ENCODE data around the gene NIBAN1.
"Not testable (repeated sequence)": the region's sequence is repeated elsewhere in the genome, so short reads cannot be mapped to it uniquely, and the experiment has no call there.

Gene NIBAN1

GRCh38 chr1:184972315-184973055 lies 1.8 kb downstream of the NIBAN1 start:
- DNase-seq (ENCODE audit: low read depth), result no peak

- no peak for DNase-seq (ENCODE audit: low read depth)
These were observed 2.6 kb downstream of the NIBAN1 start for GRCh38 chr1:184971522-184972265.

DNA sequence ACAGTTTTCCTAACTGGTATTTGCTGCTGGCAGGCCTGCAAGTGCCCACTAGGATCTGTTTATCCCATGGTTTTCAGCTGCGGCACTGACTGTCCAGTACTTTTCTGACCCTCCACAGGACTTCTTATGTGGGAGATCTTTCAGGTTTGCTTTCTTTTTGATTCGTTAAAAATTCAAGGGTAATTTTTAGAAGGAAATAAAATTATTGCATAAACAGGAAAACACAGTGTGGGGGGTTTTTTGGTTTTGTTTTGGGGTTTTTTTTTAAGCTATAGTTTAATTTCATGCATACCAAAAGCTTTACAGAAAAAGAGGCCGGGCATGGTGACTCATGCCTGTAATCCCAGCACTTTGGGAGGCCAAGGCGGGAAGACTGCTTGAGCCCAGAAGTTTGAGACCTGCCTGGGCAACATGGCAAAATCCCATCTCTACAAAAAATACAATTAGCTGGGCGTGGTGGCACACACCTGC lies 3.6 kb downstream of the NIBAN1 start:
- no peak for DNase-seq (ENCODE audit: low read depth)

DNA sequence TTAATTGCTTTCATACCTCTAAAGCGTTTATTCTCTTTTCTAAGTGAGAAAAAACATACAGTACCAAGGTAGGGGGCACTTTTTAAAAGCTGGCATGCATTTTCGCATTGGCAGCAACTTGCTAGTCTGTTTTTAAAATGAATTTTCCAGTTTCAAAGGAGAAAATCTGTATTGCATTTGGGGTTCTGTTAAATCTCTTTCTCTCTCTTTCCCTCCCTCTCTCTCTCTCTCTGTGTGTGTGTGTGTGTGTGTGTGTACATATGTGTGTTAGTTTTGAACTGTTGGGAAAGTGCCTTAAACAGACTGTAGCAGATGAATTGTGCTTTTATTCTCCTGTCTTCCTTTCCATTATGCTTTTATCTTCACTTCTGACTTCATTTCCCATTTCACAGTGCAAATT lies 7.3 kb downstream of the NIBAN1 start:
- no peak for DNase-seq (ENCODE audit: low read depth)

- DNase-seq (ENCODE audit: low read depth), result no peak
These were observed 8.1 kb downstream of the NIBAN1 start for GRCh38 chr1:184965944-184966860.

GRCh38 chr1:184965439-184965838 lies 8.9 kb downstream of the NIBAN1 start:
- no peak for DNase-seq (ENCODE audit: low read depth)

GRCh38 chr1:184959626-184960025 lies 14.7 kb downstream of the NIBAN1 start:
- no peak for DNase-seq (ENCODE audit: low read depth)

DNA sequence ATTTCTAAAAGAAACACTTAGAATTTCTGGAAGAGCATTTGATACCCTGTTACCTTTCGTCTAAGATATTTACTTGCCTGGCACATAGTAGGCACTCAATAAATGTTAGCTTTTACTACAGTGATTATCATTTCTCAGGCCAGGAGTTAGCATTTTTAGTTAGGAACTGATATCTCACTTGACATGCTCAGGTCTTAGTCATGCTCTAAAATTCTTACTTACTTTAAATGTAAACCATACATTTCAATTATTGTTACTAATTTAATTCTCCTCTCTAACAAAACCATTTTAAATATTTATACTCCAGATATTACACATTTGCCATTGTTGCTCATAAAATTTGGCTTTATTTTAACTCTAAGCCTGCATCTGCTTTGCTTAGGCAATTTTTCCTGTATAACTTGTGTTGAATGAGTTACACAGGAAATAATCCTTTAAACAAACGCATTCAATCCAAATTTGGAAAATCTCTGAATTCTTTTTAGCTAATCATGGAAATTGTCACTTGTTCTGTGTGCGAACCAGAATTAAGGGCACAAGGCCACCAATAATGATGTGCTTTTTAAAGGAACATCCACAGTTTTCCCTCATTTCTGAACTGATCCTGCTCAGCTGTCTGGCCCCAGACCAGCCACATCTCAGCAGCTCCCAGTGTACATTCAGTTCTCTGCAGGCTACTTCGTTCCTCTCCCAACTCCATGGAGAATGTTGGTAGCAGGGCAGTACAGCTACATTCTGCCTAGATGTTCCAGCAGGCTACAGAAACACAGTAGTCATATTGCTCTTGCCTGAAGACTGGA lies 15.6 kb downstream of the NIBAN1 start:
- DNase-seq (ENCODE audit: low read depth), result no peak

DNA sequence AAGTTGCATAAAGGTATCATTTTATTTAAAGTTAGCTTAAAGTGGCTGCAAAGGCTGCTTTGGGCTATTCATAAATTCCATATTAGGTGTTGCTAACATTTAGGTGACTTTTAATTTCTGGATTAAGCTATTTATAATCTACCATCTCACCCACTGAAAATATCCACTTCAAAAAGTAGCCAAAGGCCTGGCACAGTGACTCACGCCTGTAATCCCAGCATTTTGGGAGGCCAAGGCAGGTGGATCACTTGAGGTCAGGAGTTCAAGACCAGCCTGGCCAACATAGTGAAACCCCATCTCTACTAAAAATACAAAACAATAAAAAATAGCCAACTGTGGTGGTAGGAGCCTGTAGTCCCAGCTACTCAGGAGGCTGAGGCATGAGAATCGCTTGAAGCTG lies 16.4 kb downstream of the NIBAN1 start:
- not testable (repeated sequence) for DNase-seq (ENCODE audit: low read depth)

DNA sequence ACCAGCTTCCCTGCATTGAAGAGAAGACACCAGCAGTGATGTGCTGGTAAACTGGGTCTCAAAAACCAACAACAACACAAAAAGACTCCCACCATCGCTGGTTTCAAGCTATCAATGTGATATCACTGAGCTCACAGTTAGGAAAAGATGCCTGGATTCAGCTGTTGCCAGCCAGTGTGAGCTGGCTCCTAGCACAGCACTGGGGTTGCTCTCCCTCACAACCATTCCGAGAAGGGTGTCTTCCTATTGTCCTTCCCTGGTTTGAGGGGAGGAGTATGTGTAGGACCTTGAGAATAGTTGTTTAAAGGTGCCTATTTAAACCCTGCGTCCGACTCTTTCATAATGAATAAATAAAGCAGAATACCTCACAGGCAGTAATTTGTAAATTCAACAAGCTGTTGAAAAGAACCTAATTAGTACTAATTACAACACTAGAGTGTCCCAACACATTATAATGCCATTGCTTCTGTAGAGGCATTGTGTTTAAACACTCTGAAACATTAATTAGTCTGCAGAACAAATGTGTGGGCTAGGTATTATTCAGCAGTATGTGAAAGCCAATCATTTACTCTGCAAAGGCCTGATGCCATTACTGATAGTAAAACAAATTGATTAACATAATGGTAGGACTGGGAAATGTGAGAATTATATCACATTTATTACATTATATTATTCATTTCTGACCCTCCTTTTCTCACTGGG lies 17.2 kb downstream of the NIBAN1 start:
- DNase-seq (ENCODE audit: low read depth), result no peak

- DNase-seq (ENCODE audit: low read depth), result no peak
These were observed 19.9 kb downstream of the NIBAN1 start for GRCh38 chr1:184954232-184954995.

DNA sequence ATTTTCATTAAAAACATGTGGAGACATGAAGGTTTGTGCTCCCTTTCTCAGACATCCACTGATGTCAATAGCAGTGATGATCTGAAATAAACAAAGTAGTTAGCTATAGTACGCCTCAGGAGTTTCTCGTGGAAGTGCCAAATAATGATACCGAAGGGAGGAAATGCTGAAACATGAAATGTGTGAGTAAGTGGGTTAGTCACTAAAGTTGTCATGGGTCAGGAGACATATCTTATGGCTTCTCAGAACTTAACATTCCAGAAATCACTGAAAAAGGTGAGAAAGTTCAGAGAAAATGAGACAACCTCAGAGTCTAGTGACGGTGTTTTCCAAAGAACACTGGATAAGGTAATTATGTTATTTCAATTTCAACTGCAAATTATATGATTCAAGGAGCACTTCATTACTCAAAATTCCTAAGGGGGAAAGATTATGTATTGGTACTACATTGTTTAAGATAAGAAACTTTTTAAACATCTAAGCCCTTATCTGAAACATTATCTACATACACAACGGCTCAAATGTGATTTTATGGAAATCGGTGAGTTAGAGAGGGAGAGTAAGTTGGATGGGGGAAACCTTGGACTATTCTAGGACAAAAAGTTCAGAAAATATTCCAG lies 20.6 kb downstream of the NIBAN1 start:
- DNase-seq (ENCODE audit: low read depth), result no peak

- DNase-seq (ENCODE audit: low read depth), result no peak
These were observed 21.9 kb downstream of the NIBAN1 start for GRCh38 chr1:184952428-184952827.

GRCh38 chr1:184951788-184952187 lies 22.5 kb downstream of the NIBAN1 start:
- no peak for DNase-seq (ENCODE audit: low read depth)

DNA sequence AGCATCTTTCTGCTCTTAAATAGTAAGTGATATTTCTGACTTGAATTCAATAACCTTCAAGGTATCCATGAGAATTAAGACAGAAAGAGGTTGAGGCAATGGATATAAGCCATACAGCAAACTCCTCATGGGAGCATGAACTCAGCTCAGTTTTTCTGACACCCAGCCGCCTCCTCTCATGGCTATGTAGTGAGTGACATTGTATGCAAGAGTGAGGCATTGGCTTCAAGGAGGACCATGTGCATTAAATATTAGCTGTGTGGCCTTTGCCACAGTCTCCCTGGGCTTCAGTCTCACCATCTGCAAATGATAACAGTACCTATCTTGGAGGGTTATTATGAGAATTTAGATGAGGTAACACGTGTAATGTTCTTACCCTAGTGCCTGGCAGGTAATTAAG lies 23.4 kb downstream of the NIBAN1 start:
- no peak for DNase-seq (ENCODE audit: low read depth)

- no peak for DNase-seq (ENCODE audit: low read depth)
These were observed 24.1 kb downstream of the NIBAN1 start for GRCh38 chr1:184950227-184950626.

DNA sequence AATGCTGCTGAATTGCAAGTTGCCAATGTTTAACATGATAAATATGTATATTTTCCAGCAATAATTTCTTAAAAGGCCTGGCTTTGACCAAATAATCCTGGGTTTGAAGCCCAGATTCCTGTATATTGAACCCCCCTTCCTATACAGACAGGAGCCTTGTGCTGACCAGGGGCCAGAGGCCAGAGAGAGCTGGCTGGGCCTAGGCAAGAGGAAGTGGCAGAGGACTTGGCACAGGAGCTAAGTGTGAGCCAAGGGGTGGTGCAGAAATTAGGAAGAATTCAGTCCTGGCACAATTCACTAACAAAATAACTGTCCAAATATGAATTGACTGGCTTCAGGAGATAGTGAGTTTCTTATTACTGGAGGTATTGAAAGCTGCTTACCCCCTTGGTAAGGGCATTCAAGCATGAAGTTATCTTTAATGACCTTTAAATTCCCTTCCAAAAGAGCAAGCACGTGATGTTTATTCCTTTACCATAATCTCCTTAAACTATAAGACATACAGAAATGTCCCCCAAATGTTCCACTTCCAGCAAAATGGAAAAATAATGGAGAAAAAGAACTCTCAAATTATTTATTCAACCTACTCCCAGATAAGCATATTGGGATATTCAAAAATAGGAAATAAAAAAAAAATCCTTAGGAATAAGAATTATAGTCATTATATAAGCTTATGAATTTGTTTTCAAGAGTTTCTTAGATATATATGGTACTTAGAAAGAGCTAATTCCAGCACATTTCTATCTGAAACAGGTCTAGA lies 26.6 kb downstream of the NIBAN1 start:
- no peak for DNase-seq (ENCODE audit: low read depth)

GRCh38 chr1:184945678-184946412 lies 28.5 kb downstream of the NIBAN1 start:
- DNase-seq (ENCODE audit: low read depth), result no peak

Data from stimulated activated CD8-positive, alpha-beta memory T cell treated with anti-CD3 and anti-CD28 coated beads, Interleukin-7, amount 100 ng/mL, for 24 hours (primary cell).